HepG2 (cell line): ENCODE results near the gene PLCG2. TPM values are rescaled to one million over a fixed set of nuclear protein-coding genes. Genes with fewer than 3 reads are reported as not detected.

Source experiments
- ATAC-seq: fragments of 200-7000 bp; cut with Tn5 transposase; 3 replicates; pipeline ENCODE4 v1.9.1; 2020; ENCODE audit warnings: mild to moderate bottlenecking, moderate library complexity
- BruUV-seq: library from RNA; stranded (reverse); fragments of 400-500 nt; replicated peaks from 2 replicates; lab custom pipeline; 2021; lab: Mats Ljungman, UMichigan
- CTCF ChIA-PET: fragments of 300-600 bp; formaldehyde crosslinking; extraction: SDS; loops from one replicate; lab custom pipeline; 2021; ENCODE audit warnings: low total read pairs, inconsistent platforms, low intra/inter-chr PET ratio; lab: Yijun Ruan, JAX
- POLR2A ChIA-PET: fragments of 350-600 bp; sonication (Branson Sonifier 250); formaldehyde crosslinking; loops from one replicate; lab custom pipeline; 2020; ENCODE audit warnings: antibody characterized with exemption, inconsistent platforms; lab: Yijun Ruan, JAX
- DNase-seq: peaks from one replicate; pipeline ENCODE4 v3.0.0-alpha.2; 2015; ENCODE audit warnings: low spot score
- FAIRE-seq: peaks from 3 replicates; lab custom pipeline; 2011; peaks lifted over from hg19 to GRCh38; lab: Jason Lieb, UNC
- H2AFZ ChIP-seq: one replicate; pipeline ENCODE4 v1.6.1; 2011; ENCODE audit warnings: low read length, inconsistent platforms
- H3K27ac ChIP-seq: fragments of 300-600 bp; 3 replicates; pipeline ENCODE4 v1.8.0; 2011; ENCODE audit warnings: mixed run types, mild to moderate bottlenecking, mixed read lengths, low read length, inconsistent platforms; ENCODE audit not compliant: insufficient read depth; ENCODE audit errors: extremely low read length
- H3K27me3 ChIP-seq, 2 experiments: fragments of 200-600 bp in 1 of 2; 2 replicates in 1 of 2; 3 replicates in 1 of 2; pipeline versions ENCODE4 v1.6.0 to v1.8.0; 2011; ENCODE audit warnings: low read length in 2 of 2, mild to moderate bottlenecking in 2 of 2, moderate library complexity in 2 of 2, inconsistent platforms in 1 of 2; ENCODE audit not compliant: insufficient read depth in 2 of 2, control insufficient read depth in 1 of 2
- H3K36me3 ChIP-seq, 2 experiments: fragments of 200-600 bp in 1 of 2; replicated peaks in 1 of 2; 2 replicates in 1 of 2; 3 replicates in 1 of 2; pipeline versions ENCODE4 v1.5.1 to v1.8.0; 2011; ENCODE audit warnings: low read length in 2 of 2, inconsistent platforms in 1 of 2; ENCODE audit not compliant: insufficient read depth in 2 of 2, control insufficient read depth in 1 of 2
- H3K4me1 ChIP-seq: 2 replicates; pipeline ENCODE4 v1.5.1; 2012; ENCODE audit warnings: low read length, inconsistent platforms; ENCODE audit not compliant: insufficient read depth
- H3K4me2 ChIP-seq: 2 replicates; pipeline ENCODE4 v1.6.0; 2011; ENCODE audit warnings: low read depth, low read length, inconsistent platforms
- H3K4me3 ChIP-seq, 3 experiments: fragments of 200-600 bp in 1 of 3; sonication (generic), shearing (Covaris generic) in 1 of 3; replicated peaks in 1 of 3; 2 replicates each; pipeline ENCODE4 v1.5.1; 2011 to 2016; ENCODE audit warnings: low read length in 3 of 3, inconsistent platforms in 2 of 3, low read depth in 2 of 3, mild to moderate bottlenecking in 2 of 3, control low read depth in 1 of 3, mixed read lengths in 1 of 3; ENCODE audit not compliant: insufficient read depth in 1 of 3
- H3K79me2 ChIP-seq: one replicate; pipeline ENCODE4 v1.6.1; 2011; ENCODE audit warnings: low read length, inconsistent platforms; ENCODE audit not compliant: insufficient read depth
- H3K9ac ChIP-seq: 2 replicates; pipeline ENCODE4 v1.6.0; 2011; ENCODE audit warnings: mild to moderate bottlenecking, low read depth, low read length, inconsistent platforms; ENCODE audit not compliant: insufficient read depth
- H3K9me3 ChIP-seq: 2 replicates; pipeline ENCODE4 v1.5.1; 2012; ENCODE audit warnings: mild to moderate bottlenecking, low read length
- H4K20me1 ChIP-seq: 2 replicates; pipeline ENCODE4 v1.6.0; 2011; ENCODE audit warnings: inconsistent platforms, mild to moderate bottlenecking, low read length, moderate library complexity; ENCODE audit not compliant: insufficient read depth
- AHR ChIP-seq: IDR thresholded peaks from 2 replicates; pipeline ENCODE4 v1.6.1; 2018; ENCODE audit warnings: missing genetic modification reagents, missing compliant biosample characterization
- ELF4 ChIP-seq: sonication (generic); formaldehyde crosslinking; IDR thresholded peaks from 2 replicates; pipeline ENCODE4 v1.5.0; 2020; ENCODE audit warnings: missing genetic modification reagents, mild to moderate bottlenecking, moderate library complexity, borderline replicate concordance
- FOXC1 ChIP-seq: sonication (generic); formaldehyde crosslinking; IDR thresholded peaks from 2 replicates; pipeline ENCODE4 v1.8.0; 2022; ENCODE audit warnings: mild to moderate bottlenecking, missing genetic modification reagents, borderline replicate concordance
- KDM3A ChIP-seq: IDR thresholded peaks from 2 replicates; pipeline ENCODE4 v1.6.1; 2018; ENCODE audit warnings: low read depth, missing compliant biosample characterization
- LCORL ChIP-seq, 2 experiments: fragments of 450-650 bp in 1 of 2; sonication (generic) in 1 of 2; formaldehyde crosslinking in 1 of 2; IDR thresholded peaks; 2 replicates each; pipeline versions ENCODE4 v1.5.0 to v1.6.1; 2017 to 2020; ENCODE audit warnings: antibody characterized with exemption in 1 of 2, missing genetic modification reagents in 1 of 2
- RXRA ChIP-seq: sonication (generic); formaldehyde crosslinking; IDR thresholded peaks from 2 replicates; pipeline ENCODE4 v1.5.1; 2020; ENCODE audit warnings: missing genetic modification reagents
- SMARCC2 ChIP-seq: fragments of 450-650 bp; IDR thresholded peaks from 2 replicates; pipeline ENCODE4 v1.6.1; 2017; ENCODE audit warnings: antibody characterized with exemption, mild to moderate bottlenecking
- SUZ12 ChIP-seq: fragments of 150-350 bp; IDR thresholded peaks from 2 replicates; pipeline ENCODE4 v1.6.1; 2014; ENCODE audit warnings: low read depth, low read length
- ZBTB38 ChIP-seq: sonication (generic); formaldehyde crosslinking; IDR thresholded peaks from 2 replicates; pipeline ENCODE4 v1.5.1; 2020; ENCODE audit warnings: mild to moderate bottlenecking, missing genetic modification reagents
- ZMYM4 ChIP-seq: sonication (generic); formaldehyde crosslinking; IDR thresholded peaks from 2 replicates; pipeline ENCODE4 v1.8.1; 2023; ENCODE audit warnings: mild to moderate bottlenecking, missing genetic modification reagents
- ZNF235 ChIP-seq: sonication (generic); formaldehyde crosslinking; IDR thresholded peaks from 2 replicates; pipeline ENCODE4 v1.8.1; 2023; ENCODE audit warnings: mild to moderate bottlenecking, missing genetic modification reagents, borderline replicate concordance
- ZNF350 ChIP-seq: sonication (generic); formaldehyde crosslinking; IDR thresholded peaks from 2 replicates; pipeline ENCODE4 v1.4.0; 2020; ENCODE audit warnings: mild to moderate bottlenecking, low read depth, missing genetic modification reagents, borderline replicate concordance
- ZNF430 ChIP-seq: sonication (generic); formaldehyde crosslinking; IDR thresholded peaks from 2 replicates; pipeline ENCODE4 v1.9.0; 2021; ENCODE audit warnings: mild to moderate bottlenecking, missing genetic modification reagents
- ZNF501 ChIP-seq: sonication (generic); formaldehyde crosslinking; IDR thresholded peaks from 2 replicates; pipeline ENCODE4 v1.5.1; 2020; ENCODE audit warnings: mild to moderate bottlenecking, moderate library complexity, missing genetic modification reagents
- ZNF589 ChIP-seq: sonication (generic); formaldehyde crosslinking; conservative IDR thresholded peaks from 2 replicates; pipeline ENCODE4 v1.8.0; 2022; ENCODE audit warnings: mild to moderate bottlenecking, moderate library complexity, missing genetic modification reagents
- WGBS: methylation state at CpG from one replicate; pipeline ENCODE4 v1.1.6; 2017; ENCODE audit warnings: low lambda C conversion rate; 5-methylcytosine and 5-hydroxymethylcytosine counted together
- in situ Hi-C: cut with HindIII; loops from 2 replicates; pipeline ENCODE4 v1.10.0; 2017; ENCODE audit warnings: low pct_unique_long_range_greater_than_20kb; ENCODE audit not compliant: extremely low pct_ligation_motif_present
- intact Hi-C: fragments of 100-400 bp; cut with micrococcal nuclease; formaldehyde crosslinking; loops from one replicate; pipeline ENCODE4 v1.10.0; 2022; ENCODE audit not compliant: unreplicated experiment
- polyA plus RNA-seq, 8 experiments: library from polyadenylated mRNA; depleted of rRNA in 3 of 8; stranded (reverse) in 7 of 8; unstranded in 1 of 8; fragments of >200 nt; fragmentation: Illumina TruSeq in 4 of 8; extraction: Trizol in 4 of 8; gene quantifications; 2 replicates each; pipeline versions ENCODE4 v1.2.1 to v1.2.3, GENCODE V29; 2011 to 2016; ENCODE audit warnings: low read depth in 4 of 8, missing spikeins in 1 of 8, mixed read lengths in 1 of 8; ENCODE audit not compliant: insufficient read depth in 1 of 8
- total RNA-seq, 5 experiments: library from RNA; depleted of rRNA; stranded (reverse); fragments of >200 nt; fragmentation: Illumina TruSeq; extraction: Trizol; gene quantifications; 2 replicates each; pipeline ENCODE4 v1.2.3, GENCODE V29; 2016; ENCODE audit warnings: low read depth in 1 of 5
- TF ChIP-seq, protein P1 (sequence below): sonication (generic); formaldehyde crosslinking; conservative IDR thresholded peaks from 2 replicates; pipeline ENCODE4 v1.4.0; 2020; ENCODE audit warnings: missing genetic modification reagents
- TF ChIP-seq, protein P2 (sequence below): sonication (generic); formaldehyde crosslinking; IDR thresholded peaks from 2 replicates; pipeline ENCODE4 v1.4.0; 2020; ENCODE audit warnings: missing genetic modification reagents
- TF ChIP-seq, protein P3 (sequence below): sonication (generic); formaldehyde crosslinking; IDR thresholded peaks from 2 replicates; pipeline ENCODE4 v1.4.0; 2020; ENCODE audit warnings: mild to moderate bottlenecking, missing genetic modification reagents, borderline replicate concordance

PLCG2 gene
- total and polyA plus RNA-seq, 2 of the 13 experiments (the other 11 are each of a cell fraction or from before 2014, with no cell fraction given), result 0.13 to 0.18 TPM

DNA sequence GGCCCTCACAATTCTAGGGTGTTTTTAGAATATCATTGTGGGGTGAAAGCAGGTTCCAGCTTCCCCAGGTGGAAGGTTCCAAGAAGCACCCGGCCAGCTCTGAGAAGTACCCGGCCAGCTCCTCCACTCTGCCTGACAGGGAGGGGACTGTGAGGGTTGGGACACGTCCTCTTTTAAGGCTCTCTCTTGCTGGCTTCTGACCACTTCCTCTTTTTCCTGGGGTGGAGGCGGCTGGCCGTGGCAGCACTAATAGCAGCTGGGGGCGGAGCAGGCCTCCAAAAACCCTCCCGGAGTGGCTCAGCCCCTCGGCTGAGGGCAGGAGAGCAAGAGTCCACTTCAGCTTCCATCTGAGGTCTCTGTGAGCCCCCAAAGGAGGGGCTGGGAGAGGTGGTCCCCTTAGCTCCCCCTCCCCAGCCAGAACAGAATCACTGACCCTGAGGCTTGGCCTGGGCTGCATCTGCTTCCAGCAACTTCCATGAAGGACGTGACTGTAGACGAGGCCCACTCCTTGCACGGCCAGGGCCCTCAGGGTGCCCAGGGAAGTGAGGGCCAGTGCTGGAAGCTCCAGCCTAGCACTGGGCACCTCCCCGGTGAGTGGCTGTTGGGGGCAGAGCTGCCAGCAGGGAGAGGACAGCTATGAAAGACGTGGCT, 26.7 kb upstream of the PLCG2 start:
- DNase-seq (no peak), FAIRE-seq (no peak), ATAC-seq (peak; percentile 60)
- Histone ChIP-seq H4K20me1 (no peaks in the 10 kb centered on the region), H3K36me3 (no peaks in the 10 kb centered on the region), H2AFZ (peak overlapping the region; percentile 37), H3K27ac (no peak overlapping the region), H3K4me2 (peak overlapping the region; percentile 57), H3K79me2 (no peaks in the 10 kb centered on the region), H3K9ac (peak overlapping the region; percentile 9; the same call in 1 of the 2 replicates), H3K27me3 (peaks cover 0 to 12% of the 10 kb centered on the region in 2 experiments; a peak in 2 of 5 replicates), H3K4me1 (peaks cover 16% of the 10 kb centered on the region; the same call in 1 of the 2 replicates), H3K4me3 (peak overlapping the region in 2 of 3 experiments; percentile 33 to 53; a peak in 4 of 6 replicates), H3K9me3 (no peaks in the 10 kb centered on the region)
- no TSS peak for BruUV-seq
- ChIA-PET POLR2A (no interaction called here), CTCF (no interaction called here)
- WGBS, result 9% methylated on average over 11 of the region's 13 CpGs
- in situ Hi-C loops, result no loop called here
- intact Hi-C loops, result no loop called here
- TF ChIP-seq ZNF589 (no peak), KDM3A (CRISPR knock-in tag) (no peak), LCORL (IDR thresholded peaks at IDR 0.05) (no peak), LCORL (CRISPR knock-in tag; IDR thresholded peaks at IDR 0.05) (0 out of 2 replicates have a peak, but pooled peaks have one; percentile 44), SMARCC2 (no peak), ZNF235 (CRISPR knock-in tag) (no peak), ZNF430 (CRISPR knock-in tag) (no peak), SUZ12 (no peak), ZBTB38 (CRISPR knock-in tag) (0 out of 2 replicates have a peak, but pooled peaks have one; percentile 18), RXRA (no peak), FOXC1 (0 out of 2 replicates have a peak, but pooled peaks have one; percentile 45), ZMYM4 (CRISPR knock-in tag) (peak; percentile 35; the same call in 1 of the 2 replicates), ZNF350 (CRISPR knock-in tag) (no peak), ZNF501 (CRISPR knock-in tag) (peak; percentile 45), ELF4 (CRISPR knock-in tag) (no peak), AHR (CRISPR knock-in tag) (no peak)
- TF ChIP-seq, protein P1, sequence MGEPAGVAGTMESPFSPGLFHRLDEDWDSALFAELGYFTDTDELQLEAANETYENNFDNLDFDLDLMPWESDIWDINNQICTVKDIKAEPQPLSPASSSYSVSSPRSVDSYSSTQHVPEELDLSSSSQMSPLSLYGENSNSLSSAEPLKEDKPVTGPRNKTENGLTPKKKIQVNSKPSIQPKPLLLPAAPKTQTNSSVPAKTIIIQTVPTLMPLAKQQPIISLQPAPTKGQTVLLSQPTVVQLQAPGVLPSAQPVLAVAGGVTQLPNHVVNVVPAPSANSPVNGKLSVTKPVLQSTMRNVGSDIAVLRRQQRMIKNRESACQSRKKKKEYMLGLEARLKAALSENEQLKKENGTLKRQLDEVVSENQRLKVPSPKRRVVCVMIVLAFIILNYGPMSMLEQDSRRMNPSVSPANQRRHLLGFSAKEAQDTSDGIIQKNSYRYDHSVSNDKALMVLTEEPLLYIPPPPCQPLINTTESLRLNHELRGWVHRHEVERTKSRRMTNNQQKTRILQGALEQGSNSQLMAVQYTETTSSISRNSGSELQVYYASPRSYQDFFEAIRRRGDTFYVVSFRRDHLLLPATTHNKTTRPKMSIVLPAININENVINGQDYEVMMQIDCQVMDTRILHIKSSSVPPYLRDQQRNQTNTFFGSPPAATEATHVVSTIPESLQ, result no peak
- TF ChIP-seq, protein P2, sequence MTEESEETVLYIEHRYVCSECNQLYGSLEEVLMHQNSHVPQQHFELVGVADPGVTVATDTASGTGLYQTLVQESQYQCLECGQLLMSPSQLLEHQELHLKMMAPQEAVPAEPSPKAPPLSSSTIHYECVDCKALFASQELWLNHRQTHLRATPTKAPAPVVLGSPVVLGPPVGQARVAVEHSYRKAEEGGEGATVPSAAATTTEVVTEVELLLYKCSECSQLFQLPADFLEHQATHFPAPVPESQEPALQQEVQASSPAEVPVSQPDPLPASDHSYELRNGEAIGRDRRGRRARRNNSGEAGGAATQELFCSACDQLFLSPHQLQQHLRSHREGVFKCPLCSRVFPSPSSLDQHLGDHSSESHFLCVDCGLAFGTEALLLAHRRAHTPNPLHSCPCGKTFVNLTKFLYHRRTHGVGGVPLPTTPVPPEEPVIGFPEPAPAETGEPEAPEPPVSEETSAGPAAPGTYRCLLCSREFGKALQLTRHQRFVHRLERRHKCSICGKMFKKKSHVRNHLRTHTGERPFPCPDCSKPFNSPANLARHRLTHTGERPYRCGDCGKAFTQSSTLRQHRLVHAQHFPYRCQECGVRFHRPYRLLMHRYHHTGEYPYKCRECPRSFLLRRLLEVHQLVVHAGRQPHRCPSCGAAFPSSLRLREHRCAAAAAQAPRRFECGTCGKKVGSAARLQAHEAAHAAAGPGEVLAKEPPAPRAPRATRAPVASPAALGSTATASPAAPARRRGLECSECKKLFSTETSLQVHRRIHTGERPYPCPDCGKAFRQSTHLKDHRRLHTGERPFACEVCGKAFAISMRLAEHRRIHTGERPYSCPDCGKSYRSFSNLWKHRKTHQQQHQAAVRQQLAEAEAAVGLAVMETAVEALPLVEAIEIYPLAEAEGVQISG (CRISPR knock-in tag), result peak; percentile 29; the same call in 1 of the 2 replicates
- TF ChIP-seq, protein P3, sequence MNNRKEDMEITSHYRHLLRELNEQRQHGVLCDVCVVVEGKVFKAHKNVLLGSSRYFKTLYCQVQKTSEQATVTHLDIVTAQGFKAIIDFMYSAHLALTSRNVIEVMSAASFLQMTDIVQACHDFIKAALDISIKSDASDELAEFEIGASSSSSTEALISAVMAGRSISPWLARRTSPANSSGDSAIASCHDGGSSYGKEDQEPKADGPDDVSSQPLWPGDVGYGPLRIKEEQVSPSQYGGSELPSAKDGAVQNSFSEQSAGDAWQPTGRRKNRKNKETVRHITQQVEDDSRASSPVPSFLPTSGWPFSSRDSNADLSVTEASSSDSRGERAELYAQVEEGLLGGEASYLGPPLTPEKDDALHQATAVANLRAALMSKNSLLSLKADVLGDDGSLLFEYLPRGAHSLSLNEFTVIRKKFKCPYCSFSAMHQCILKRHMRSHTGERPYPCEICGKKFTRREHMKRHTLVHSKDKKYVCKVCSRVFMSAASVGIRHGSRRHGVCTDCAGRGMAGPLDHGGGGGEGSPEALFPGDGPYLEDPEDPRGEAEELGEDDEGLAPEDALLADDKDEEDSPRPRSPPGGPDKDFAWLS (CRISPR knock-in tag), result no peak
